Measurements from ENCODE around the gene EXOC3.

Gene EXOC3

GRCh38 chr5:491119-491855 lies 48.3 kb downstream of the EXOC3 start:
- DNase-seq (ENCODE audit: insufficient read length, low spot score) (no peak), FAIRE-seq (no peak)
- TF ChIP-seq, protein P1, sequence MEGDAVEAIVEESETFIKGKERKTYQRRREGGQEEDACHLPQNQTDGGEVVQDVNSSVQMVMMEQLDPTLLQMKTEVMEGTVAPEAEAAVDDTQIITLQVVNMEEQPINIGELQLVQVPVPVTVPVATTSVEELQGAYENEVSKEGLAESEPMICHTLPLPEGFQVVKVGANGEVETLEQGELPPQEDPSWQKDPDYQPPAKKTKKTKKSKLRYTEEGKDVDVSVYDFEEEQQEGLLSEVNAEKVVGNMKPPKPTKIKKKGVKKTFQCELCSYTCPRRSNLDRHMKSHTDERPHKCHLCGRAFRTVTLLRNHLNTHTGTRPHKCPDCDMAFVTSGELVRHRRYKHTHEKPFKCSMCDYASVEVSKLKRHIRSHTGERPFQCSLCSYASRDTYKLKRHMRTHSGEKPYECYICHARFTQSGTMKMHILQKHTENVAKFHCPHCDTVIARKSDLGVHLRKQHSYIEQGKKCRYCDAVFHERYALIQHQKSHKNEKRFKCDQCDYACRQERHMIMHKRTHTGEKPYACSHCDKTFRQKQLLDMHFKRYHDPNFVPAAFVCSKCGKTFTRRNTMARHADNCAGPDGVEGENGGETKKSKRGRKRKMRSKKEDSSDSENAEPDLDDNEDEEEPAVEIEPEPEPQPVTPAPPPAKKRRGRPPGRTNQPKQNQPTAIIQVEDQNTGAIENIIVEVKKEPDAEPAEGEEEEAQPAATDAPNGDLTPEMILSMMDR (IDR thresholded peaks at IDR 0.05; ENCODE audit: insufficient read depth, missing control alignments) = no peak

- FAIRE-seq (no peak), DNase-seq (ENCODE audit: insufficient read length, low spot score) (no peak)
- TF ChIP-seq, protein P1 (IDR thresholded peaks at IDR 0.05; ENCODE audit: insufficient read depth, missing control alignments) = no peak
Observed at GRCh38 chr5:491856-492155, 48.8 kb downstream of the EXOC3 start.

DNA sequence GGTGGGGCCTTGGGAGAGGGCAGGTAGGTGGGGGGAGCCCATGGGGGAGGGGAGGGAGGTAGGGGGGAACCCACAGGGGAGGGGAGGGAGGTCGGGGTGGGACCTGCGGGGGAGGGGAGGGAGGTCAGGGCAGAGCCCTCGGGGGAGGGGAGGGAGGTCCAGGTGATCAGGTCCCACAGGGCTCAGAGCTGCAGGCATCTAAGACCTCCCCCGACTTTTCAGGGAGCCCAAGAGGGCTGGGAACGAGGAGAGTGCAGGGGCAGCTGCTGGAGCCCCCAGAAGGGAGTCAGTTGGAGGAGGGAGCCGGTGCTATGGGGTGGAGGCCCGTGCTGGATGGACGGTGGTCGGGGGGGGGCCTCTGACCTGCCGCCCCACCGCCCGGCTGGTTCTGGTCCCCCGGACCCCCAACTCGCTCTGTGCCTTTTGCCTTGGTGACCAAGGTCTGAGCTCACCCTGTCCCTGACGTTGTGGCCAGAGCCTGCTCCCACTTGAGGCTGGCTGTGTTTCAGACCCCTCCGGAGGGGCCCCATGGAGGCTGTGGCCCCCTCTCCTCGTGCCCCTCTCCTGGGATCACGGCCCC lies 49.4 kb downstream of the EXOC3 start:
- DNase-seq (ENCODE audit: insufficient read length, low spot score) (no peak), FAIRE-seq (no peak)
- TF ChIP-seq, protein P1 (IDR thresholded peaks at IDR 0.05; ENCODE audit: insufficient read depth, missing control alignments) = no peak

- DNase-seq (ENCODE audit: insufficient read length, low spot score) = no peak
- no peak for FAIRE-seq
- TF ChIP-seq, protein P1 (IDR thresholded peaks at IDR 0.05; ENCODE audit: insufficient read depth, missing control alignments) = no peak
Observed at GRCh38 chr5:493119-493701, 50.2 kb downstream of the EXOC3 start.

DNA sequence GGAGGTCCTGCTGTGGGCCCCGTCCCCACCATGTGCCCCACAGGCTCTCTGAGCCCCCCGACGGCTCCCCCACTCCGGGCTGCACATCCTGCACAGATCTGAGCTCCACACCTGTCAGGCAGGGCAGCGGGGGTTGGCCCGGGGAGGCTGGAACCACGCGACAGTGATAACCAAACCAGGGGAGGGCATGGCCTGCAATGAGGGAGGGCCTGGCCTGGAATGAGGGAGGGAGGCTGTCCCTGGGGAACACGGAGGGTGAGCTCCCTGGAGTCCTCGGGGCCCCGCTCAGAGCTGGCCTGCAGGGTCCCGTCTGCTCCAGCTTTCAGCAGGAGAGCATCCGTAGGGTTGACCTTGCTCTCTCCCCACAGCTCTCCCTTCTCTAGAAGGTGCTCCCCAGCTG lies 50.8 kb downstream of the EXOC3 start:
- TF ChIP-seq, protein P1 (IDR thresholded peaks at IDR 0.05; ENCODE audit: insufficient read depth, missing control alignments) = no peak
- no peak for DNase-seq (ENCODE audit: insufficient read length, low spot score)
- FAIRE-seq = no peak

DNA sequence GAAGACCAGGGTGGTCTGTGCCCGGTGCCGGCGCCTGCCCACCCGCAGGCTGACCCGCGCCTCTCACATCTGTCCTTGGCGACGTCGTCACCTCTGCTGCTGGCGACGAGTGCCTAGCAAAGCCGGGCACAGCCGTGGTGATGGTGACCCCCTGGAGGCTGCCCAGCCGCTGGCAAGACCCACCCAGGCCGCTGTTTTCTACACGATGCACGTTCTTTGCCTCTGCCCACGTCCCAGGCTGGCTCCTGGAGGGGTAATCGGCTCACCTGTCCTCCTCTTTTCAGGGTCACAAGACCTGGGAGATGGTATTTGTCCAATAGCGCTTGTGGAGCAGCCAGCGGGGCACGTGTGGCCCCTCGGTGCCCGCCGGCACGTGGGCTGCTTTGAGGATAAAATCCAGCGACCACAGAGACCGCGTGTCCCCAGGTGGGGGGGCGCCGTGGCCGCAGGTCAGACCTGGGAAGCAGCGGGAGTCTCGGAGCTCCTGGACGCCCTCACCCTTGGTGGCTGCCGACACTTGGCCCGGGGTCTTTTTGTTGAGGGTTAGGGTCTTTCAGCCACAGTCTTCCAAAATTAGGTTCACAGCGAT lies 51.8 kb downstream of the EXOC3 start:
- TF ChIP-seq, protein P1 (IDR thresholded peaks at IDR 0.05; ENCODE audit: insufficient read depth, missing control alignments) = no peak
- DNase-seq (ENCODE audit: insufficient read length, low spot score) = no peak
- no peak for FAIRE-seq

- FAIRE-seq (no peak), DNase-seq (ENCODE audit: insufficient read length, low spot score) (no peak)
- TF ChIP-seq, protein P1 (IDR thresholded peaks at IDR 0.05; ENCODE audit: insufficient read depth, missing control alignments) = no peak
Observed at GRCh38 chr5:496028-496427, 53.1 kb downstream of the EXOC3 start.
